Endothelial cell of umbilical vein (primary cell): ENCODE results near the gene SLC7A4. TPM values are rescaled to one million over a fixed set of nuclear protein-coding genes. Genes with fewer than 3 reads are reported as not detected.

Source experiments
- BruUV-seq: library from RNA; stranded (reverse); fragments of 400-500 nt; replicated peaks from 2 replicates; lab custom pipeline; 2021; lab: Mats Ljungman, UMichigan
- CTCF ChIA-PET: fragments of 300-600, 350-600 bp; sonication (Branson Sonifier 250); formaldehyde crosslinking; loops from one replicate; lab custom pipeline; 2021; ENCODE audit warnings: antibody characterized with exemption, inconsistent platforms; lab: Charles Lee
- POLR2A ChIA-PET: fragments of 300-600, 350-600 bp; sonication (Branson Sonifier 250); formaldehyde crosslinking; loops from one replicate; lab custom pipeline; 2021; ENCODE audit warnings: antibody characterized with exemption, inconsistent platforms; lab: Charles Lee
- DNase-seq: peaks from one replicate; pipeline ENCODE4 v3.0.0-alpha.2; 2011; ENCODE audit warnings: low read depth, low spot score
- FAIRE-seq: peaks from 2 replicates; lab custom pipeline; 2011; peaks lifted over from hg19 to GRCh38; lab: Jason Lieb, UNC
- H2AFZ ChIP-seq: 2 replicates; pipeline ENCODE4 v1.6.0; 2012; ENCODE audit warnings: low read depth, low read length, control low read depth, inconsistent platforms
- H3K27ac ChIP-seq: 2 replicates; pipeline ENCODE4 v1.5.1; 2011; ENCODE audit warnings: low read depth, mild to moderate bottlenecking, control low read depth, low read length, moderate library complexity; ENCODE audit not compliant: insufficient read depth
- H3K27me3 ChIP-seq, 2 experiments: 2 replicates each; pipeline versions ENCODE4 v1.6.0 to v1.6.1; 2011; ENCODE audit warnings: low read length in 2 of 2, mixed read lengths in 1 of 2; ENCODE audit not compliant: control insufficient read depth in 2 of 2, insufficient read depth in 2 of 2
- H3K36me3 ChIP-seq, 2 experiments: 2 replicates in 1 of 2; 3 replicates in 1 of 2; pipeline ENCODE4 v1.5.1; 2011; ENCODE audit warnings: low read length in 2 of 2, mild to moderate bottlenecking in 1 of 2, moderate library complexity in 1 of 2; ENCODE audit not compliant: control insufficient read depth in 2 of 2, insufficient read depth in 2 of 2; ENCODE audit errors: extremely low read depth in 1 of 2
- H3K4me1 ChIP-seq: 3 replicates; pipeline ENCODE4 v1.5.1; 2011; ENCODE audit warnings: mild to moderate bottlenecking, low read length; ENCODE audit not compliant: control insufficient read depth, insufficient read depth; ENCODE audit errors: extremely low read depth
- H3K4me2 ChIP-seq: 2 replicates; pipeline ENCODE4 v1.6.1; 2011; ENCODE audit warnings: low read length, control low read depth, mixed read lengths; ENCODE audit not compliant: insufficient read depth
- H3K4me3 ChIP-seq, 3 experiments: fragments of 200-600 bp in 1 of 3; sonication (generic), shearing (Covaris generic) in 1 of 3; replicated peaks in 1 of 3; 2 replicates each; pipeline ENCODE4 v1.5.1; 2011 to 2016; ENCODE audit warnings: control low read depth in 3 of 3, low read length in 3 of 3, mild to moderate bottlenecking in 2 of 3, inconsistent platforms in 1 of 3, low read depth in 1 of 3, moderate library complexity in 1 of 3; ENCODE audit not compliant: insufficient read depth in 1 of 3
- H3K79me2 ChIP-seq: 2 replicates; pipeline ENCODE4 v1.6.0; 2012; ENCODE audit warnings: low read length, inconsistent platforms; ENCODE audit not compliant: control insufficient read depth, insufficient read depth
- H3K9ac ChIP-seq: replicated peaks from 2 replicates; pipeline ENCODE3; 2011; ENCODE audit warnings: low read length, control low read depth; ENCODE audit not compliant: insufficient read depth; ENCODE audit errors: extremely low read depth
- H3K9me1 ChIP-seq: replicated peaks from 3 replicates; pipeline ENCODE4 v1.6.0; 2011; ENCODE audit warnings: mild to moderate bottlenecking, low read length; ENCODE audit not compliant: control insufficient read depth, insufficient read depth; ENCODE audit errors: extremely low read depth
- H3K9me3 ChIP-seq: replicated peaks from 2 replicates; pipeline ENCODE4 v1.5.1; 2012; ENCODE audit warnings: low read length, inconsistent platforms; ENCODE audit not compliant: control insufficient read depth, insufficient read depth
- H4K20me1 ChIP-seq: replicated peaks from 2 replicates; pipeline ENCODE3; 2011; ENCODE audit warnings: mild to moderate bottlenecking, low read length; ENCODE audit not compliant: control insufficient read depth, insufficient read depth; ENCODE audit errors: extremely low read depth
- CTCF ChIP-seq, 2 donors: IDR thresholded peaks; 1 replicate in 1 of 2; 2 replicates in 1 of 2; pipeline ENCODE4 v1.5.1; 2011; ENCODE audit warnings: low read length in 2 of 2, mild to moderate bottlenecking in 2 of 2, moderate library complexity in 2 of 2, control low read depth in 1 of 2, inconsistent platforms in 1 of 2, low read depth in 1 of 2; ENCODE audit not compliant: insufficient read depth in 1 of 2; ENCODE audit errors: extremely low read depth in 1 of 2
- EZH2 ChIP-seq: IDR thresholded peaks from 2 replicates; pipeline ENCODE4 v1.6.1; 2012; ENCODE audit warnings: borderline replicate concordance, low read depth, mild to moderate bottlenecking, moderate library complexity, low read length, inconsistent platforms; ENCODE audit not compliant: severe bottlenecking
- FOS ChIP-seq: IDR thresholded peaks from 2 replicates; pipeline ENCODE4 v1.6.1; 2011; ENCODE audit warnings: mild to moderate bottlenecking, low read length, moderate library complexity, borderline replicate concordance; ENCODE audit not compliant: insufficient read depth
- GATA2 ChIP-seq: IDR thresholded peaks from 2 replicates; pipeline ENCODE4 v1.7.0; 2011; ENCODE audit warnings: low read depth, mild to moderate bottlenecking, moderate library complexity, mixed read lengths, low read length; ENCODE audit not compliant: insufficient read length, insufficient read depth
- JUN ChIP-seq: IDR thresholded peaks from 2 replicates; pipeline ENCODE4 v1.6.1; 2011; ENCODE audit warnings: borderline replicate concordance, low read depth; ENCODE audit not compliant: insufficient read length, insufficient read depth
- MAX ChIP-seq: IDR thresholded peaks from 2 replicates; pipeline ENCODE4 v1.6.1; 2011; ENCODE audit not compliant: insufficient read depth, insufficient read length
- MYC ChIP-seq: IDR thresholded peaks from one replicate; pipeline ENCODE4 v1.6.1; 2011; ENCODE audit warnings: mild to moderate bottlenecking, low read depth, low read length
- POLR2A ChIP-seq: IDR thresholded peaks from 2 replicates; pipeline ENCODE4 v1.6.1; 2012; ENCODE audit warnings: low read depth, mild to moderate bottlenecking, control low read depth, low read length
- POLR2AphosphoS5 ChIP-seq: IDR thresholded peaks from 2 replicates; pipeline ENCODE4 v1.6.1; 2012; ENCODE audit warnings: low read depth, mild to moderate bottlenecking, control low read depth, low read length, moderate library complexity; ENCODE audit not compliant: insufficient read depth
- dilution Hi-C: fragments of 300-500 bp; cut with MboI; formaldehyde crosslinking; loops from one replicate; pipeline ENCODE4 v1.15.0; 2019; ENCODE audit warnings: low sequenced_read_pairs; ENCODE audit not compliant: extremely low pct_ligation_motif_present
- intact Hi-C: fragments of 100-400 bp; cut with micrococcal nuclease; formaldehyde crosslinking; loops from one replicate; pipeline ENCODE4 v1.10.0; 2022
- polyA plus RNA-seq, 4 experiments: library from polyadenylated mRNA; depleted of rRNA in 3 of 4; stranded (reverse) in 3 of 4; unstranded in 1 of 4; fragments of >200 nt; gene quantifications; 2 replicates each; pipeline versions ENCODE4 v1.2.1 to v1.2.3, GENCODE V29; 2011 to 2012; ENCODE audit warnings: missing spikeins in 1 of 4
- total RNA-seq: library from RNA; stranded (reverse); gene quantifications from 2 replicates; pipeline ENCODE4 v1.2.3, GENCODE V29; 2021

SLC7A4 gene
- total and polyA plus RNA-seq, 2 donors (not counting 3 experiments of a cell fraction or from before 2014, with no cell fraction given), result not detected

GRCh38 chr22:20994902-20995241 is 37.5 kb downstream of the SLC7A4 start:
- no peaks in the 10 kb centered on the region for H3K4me1 ChIP-seq
- peaks cover under 1% of the 10 kb centered on the region for H3K79me2 ChIP-seq
- peaks cover 5 to 36% of the 10 kb centered on the region in 2 experiments for H3K36me3 ChIP-seq
- ChIA-PET POLR2A (no interaction called here), CTCF (interaction anchor here (2.3 kb wide), 1 partner anchor 13 kb away, joined by 5 read pairs; the partner anchor contains the start of gene LZTR1)
- no peak overlapping the region for H3K9ac ChIP-seq
- no peaks in the 10 kb centered on the region for H3K9me1 ChIP-seq
- TF ChIP-seq MAX, result no peak
- no peak for TF ChIP-seq POLR2AphosphoS5
- no peak for TF ChIP-seq POLR2A
- no TSS peak for BruUV-seq
- H2AFZ ChIP-seq, result no peak overlapping the region
- H3K4me3 ChIP-seq, result no peak overlapping the region
- no peak overlapping the region for H3K4me2 ChIP-seq
- dilution Hi-C loops, result no loop called here
- H4K20me1 ChIP-seq, result no peaks in the 10 kb centered on the region
- H3K9me3 ChIP-seq, result no peaks in the 10 kb centered on the region
- H3K27ac ChIP-seq, result no peak overlapping the region
- FAIRE-seq (no peak), DNase-seq (no peak)
- intact Hi-C loops, result no loop called here
- H3K27me3 ChIP-seq, result no peaks in the 10 kb centered on the region

GRCh38 chr22:20994128-20994901 is 38.0 kb downstream of the SLC7A4 start:
- dilution Hi-C loops (no loop called here), intact Hi-C loops (no loop called here)
- DNase-seq (no peak), FAIRE-seq (no peak)
- H3K9me1 ChIP-seq, result no peaks in the 10 kb centered on the region
- H3K79me2 ChIP-seq, result no peaks in the 10 kb centered on the region
- H3K9ac ChIP-seq, result no peak overlapping the region
- POLR2A ChIA-PET, result no interaction called here
- no peaks in the 10 kb centered on the region for H3K27me3 ChIP-seq
- CTCF ChIA-PET, result interaction anchor here (2.3 kb wide), 1 partner anchor 12 kb away, joined by 5 read pairs; the partner anchor contains the start of gene LZTR1
- H4K20me1 ChIP-seq, result no peaks in the 10 kb centered on the region
- no peak overlapping the region for H2AFZ ChIP-seq
- no peak overlapping the region for H3K27ac ChIP-seq
- no peak for TF ChIP-seq JUN
- no peak for TF ChIP-seq CTCF (IDR thresholded peaks at IDR 0.05; ENCODE audit: extremely low read depth in 1 of 2, insufficient read depth in 1 of 2, low read depth in 1 of 2, low read length in 2 of 2)
- no peak for TF ChIP-seq FOS
- TF ChIP-seq MAX, result no peak
- TF ChIP-seq EZH2, result no peak
- no peak for TF ChIP-seq MYC
- TF ChIP-seq POLR2A, result no peak
- no peak for TF ChIP-seq GATA2
- TF ChIP-seq POLR2AphosphoS5, result no peak
- H3K4me2 ChIP-seq, result no peak overlapping the region
- H3K9me3 ChIP-seq, result no peaks in the 10 kb centered on the region
- no peak overlapping the region for H3K4me3 ChIP-seq
- peaks cover 5 to 36% of the 10 kb centered on the region in 2 experiments for H3K36me3 ChIP-seq
- no TSS peak for BruUV-seq
- H3K4me1 ChIP-seq, result no peaks in the 10 kb centered on the region
